ENCODE measurements around the gene BUD13. TPM values are rescaled to one million over a fixed set of nuclear protein-coding genes. Genes with fewer than 3 reads are reported as not detected.

The BUD13 gene
- total and polyA plus RNA-seq, 9 of the 15 experiments (the other 6 are each of a cell fraction or from before 2014, with no cell fraction given): 9.5 to 34.1 (median 27.1) TPM

DNA sequence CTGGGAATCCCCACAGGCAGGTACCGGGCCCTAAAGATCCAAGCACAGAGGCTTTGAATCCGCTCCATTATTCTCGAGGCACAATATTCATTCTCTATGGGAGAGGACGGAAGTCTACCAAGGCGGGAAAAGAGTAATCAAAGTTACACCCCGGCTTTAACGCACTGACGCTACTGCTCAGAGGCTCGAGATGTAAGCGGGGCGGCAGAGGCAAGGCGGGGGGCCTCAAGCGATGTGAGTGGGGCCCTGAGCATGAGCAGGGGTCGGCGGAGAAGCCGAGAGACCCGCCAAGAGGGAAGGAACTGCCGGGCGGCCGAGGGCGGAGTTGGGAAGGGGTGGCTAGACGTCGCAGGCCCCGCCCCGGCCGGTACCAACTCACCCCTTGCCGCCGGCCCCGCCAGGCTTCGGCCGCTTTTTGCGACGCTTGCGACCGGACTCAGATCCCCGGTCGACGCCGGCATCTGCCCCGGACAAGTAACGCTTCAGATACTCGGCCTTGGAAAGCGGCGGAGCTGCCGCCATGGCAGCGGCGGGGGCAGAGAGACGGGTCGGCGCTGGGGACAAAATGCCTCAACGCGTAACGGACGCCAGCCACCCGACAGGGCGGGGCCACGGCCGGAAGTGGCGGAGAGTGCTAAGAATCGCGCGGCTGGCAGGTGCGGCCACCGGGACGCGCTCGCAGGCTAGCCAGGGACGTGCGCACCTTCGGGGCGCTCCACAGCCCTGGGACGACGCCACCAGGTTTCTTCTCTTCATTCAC is at the start of gene BUD13 (continued):
- TF ChIP-seq XRCC3 (IDR thresholded peaks at IDR 0.05) (no peak), ZNF778 (CRISPR knock-in tag; IDR thresholded peaks at IDR 0.05) (no peak), FOXA3 (CRISPR knock-in tag; conservative IDR thresholded peaks at IDR 0.05 in 1 of 2, IDR thresholded peaks at IDR 0.05 in 1 of 2) (no peak), NCOA2 (IDR thresholded peaks at IDR 0.05; ENCODE audit: partially characterized antibody in 2 of 2) (no peak), PHB (CRISPR knock-in tag; IDR thresholded peaks at IDR 0.05) (no peak), ZNF253 (CRISPR knock-in tag; conservative IDR thresholded peaks at IDR 0.05) (no peak), NBN (IDR thresholded peaks at IDR 0.05; ENCODE audit: low read depth) (peak; percentile 63; the same call in 1 of the 2 replicates), ERF (CRISPR knock-in tag; IDR thresholded peaks at IDR 0.05) (no peak), RUNX1 (IDR thresholded peaks at IDR 0.05; ENCODE audit: low read depth) (0 out of 2 replicates have a peak, but pooled peaks have one; percentile 22), DMBX1 (CRISPR knock-in tag; IDR thresholded peaks at IDR 0.05; ENCODE audit: borderline replicate concordance) (no peak), POLR2A (conservative IDR thresholded peaks at IDR 0.05) (peak; percentile 91), NFIX (CRISPR knock-in tag; IDR thresholded peaks at IDR 0.05; ENCODE audit: low read depth) (no peak), SNIP1 (IDR thresholded peaks at IDR 0.05; ENCODE audit: low read depth) (no peak), ZKSCAN8 (CRISPR knock-in tag; IDR thresholded peaks at IDR 0.05) (no peak), EHMT2 (IDR thresholded peaks at IDR 0.05) (no peak), ELF4 (CRISPR knock-in tag; IDR thresholded peaks at IDR 0.05) (no peak), ZNF239 (CRISPR knock-in tag; IDR thresholded peaks at IDR 0.05) (no peak), HES1 (IDR thresholded peaks at IDR 0.05; ENCODE audit: low read depth) (no peak), SOX6 (IDR thresholded peaks at IDR 0.05) (peak; percentile 49), SNRNP70 (optimal IDR thresholded peaks at IDR 0.05; ENCODE audit: low read depth, low read length) (no peak), MBD2 (IDR thresholded peaks at IDR 0.05; ENCODE audit: borderline replicate concordance, low read depth) (peak; percentile 81; the same call in 1 of the 2 replicates), PTTG1 (tag; IDR thresholded peaks at IDR 0.05; ENCODE audit: low read depth) (no peak), KLF13 (tag; IDR thresholded peaks at IDR 0.05; ENCODE audit: borderline replicate concordance, low read depth) (0 out of 2 replicates have a peak, but pooled peaks have one; percentile 28), ZSCAN32 (CRISPR knock-in tag; IDR thresholded peaks at IDR 0.05) (no peak), PCBP2 (IDR thresholded peaks at IDR 0.05; ENCODE audit: low read depth, low read length, poor library complexity, severe bottlenecking) (no peak), SETDB1 (IDR thresholded peaks at IDR 0.05; ENCODE audit: low read length) (no peak)
- TF ChIP-seq, protein P1, sequence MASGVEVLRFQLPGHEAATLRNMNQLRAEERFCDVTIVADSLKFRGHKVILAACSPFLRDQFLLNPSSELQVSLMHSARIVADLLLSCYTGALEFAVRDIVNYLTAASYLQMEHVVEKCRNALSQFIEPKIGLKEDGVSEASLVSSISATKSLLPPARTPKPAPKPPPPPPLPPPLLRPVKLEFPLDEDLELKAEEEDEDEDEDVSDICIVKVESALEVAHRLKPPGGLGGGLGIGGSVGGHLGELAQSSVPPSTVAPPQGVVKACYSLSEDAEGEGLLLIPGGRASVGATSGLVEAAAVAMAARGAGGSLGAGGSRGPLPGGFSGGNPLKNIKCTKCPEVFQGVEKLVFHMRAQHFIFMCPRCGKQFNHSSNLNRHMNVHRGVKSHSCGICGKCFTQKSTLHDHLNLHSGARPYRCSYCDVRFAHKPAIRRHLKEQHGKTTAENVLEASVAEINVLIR (CRISPR knock-in tag; IDR thresholded peaks at IDR 0.05): no peak
- TF ChIP-seq, protein P2, sequence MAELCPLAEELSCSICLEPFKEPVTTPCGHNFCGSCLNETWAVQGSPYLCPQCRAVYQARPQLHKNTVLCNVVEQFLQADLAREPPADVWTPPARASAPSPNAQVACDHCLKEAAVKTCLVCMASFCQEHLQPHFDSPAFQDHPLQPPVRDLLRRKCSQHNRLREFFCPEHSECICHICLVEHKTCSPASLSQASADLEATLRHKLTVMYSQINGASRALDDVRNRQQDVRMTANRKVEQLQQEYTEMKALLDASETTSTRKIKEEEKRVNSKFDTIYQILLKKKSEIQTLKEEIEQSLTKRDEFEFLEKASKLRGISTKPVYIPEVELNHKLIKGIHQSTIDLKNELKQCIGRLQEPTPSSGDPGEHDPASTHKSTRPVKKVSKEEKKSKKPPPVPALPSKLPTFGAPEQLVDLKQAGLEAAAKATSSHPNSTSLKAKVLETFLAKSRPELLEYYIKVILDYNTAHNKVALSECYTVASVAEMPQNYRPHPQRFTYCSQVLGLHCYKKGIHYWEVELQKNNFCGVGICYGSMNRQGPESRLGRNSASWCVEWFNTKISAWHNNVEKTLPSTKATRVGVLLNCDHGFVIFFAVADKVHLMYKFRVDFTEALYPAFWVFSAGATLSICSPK (IDR thresholded peaks at IDR 0.05; ENCODE audit: borderline replicate concordance): no peak
